HS-27A (cell line): ENCODE results near the gene TMEM164.
"Not testable (repeated sequence)": the region's sequence is repeated elsewhere in the genome, so short reads cannot be mapped to it uniquely, and the experiment has no call there.

Source experiments
- DNase-seq: peaks from one replicate; pipeline ENCODE4 v3.0.0-alpha.2; 2012; ENCODE audit warnings: low read depth, missing footprints

TMEM164 gene

GRCh38 chrX:110002300-110003166, at the start of gene TMEM164:
Gene TMEM164, plus strand, starts transcription at chrX:110003114. Its CDS starts 661 bp downstream, at chrX:110003775.
- peak; percentile 62 for DNase-seq

GRCh38 chrX:109954333-109954732, 48.6 kb upstream of the TMEM164 start:
- peak; percentile 2 for DNase-seq

DNA sequence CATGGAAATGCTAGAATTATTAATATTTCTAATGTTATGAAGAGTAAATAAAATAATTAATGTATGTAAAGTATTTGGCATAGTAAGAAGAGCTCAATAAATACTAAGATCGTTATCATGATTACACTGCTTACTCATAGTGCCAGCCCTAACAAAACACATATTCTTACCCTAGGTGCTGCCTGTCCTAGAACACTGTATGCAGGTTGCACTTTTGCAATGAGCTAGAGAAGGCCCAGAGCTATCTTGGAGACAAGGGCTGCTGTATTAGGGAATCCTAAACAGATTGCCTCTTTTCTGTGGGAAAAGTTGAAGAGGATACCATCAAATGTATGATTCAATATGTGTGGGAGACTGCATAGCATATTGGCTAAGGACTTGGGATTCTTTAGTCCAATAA, 48.0 kb upstream of the TMEM164 start:
- DNase-seq: no peak

- no peak for DNase-seq
These were observed 44.6 kb upstream of the TMEM164 start for GRCh38 chrX:109958266-109958665.

DNA sequence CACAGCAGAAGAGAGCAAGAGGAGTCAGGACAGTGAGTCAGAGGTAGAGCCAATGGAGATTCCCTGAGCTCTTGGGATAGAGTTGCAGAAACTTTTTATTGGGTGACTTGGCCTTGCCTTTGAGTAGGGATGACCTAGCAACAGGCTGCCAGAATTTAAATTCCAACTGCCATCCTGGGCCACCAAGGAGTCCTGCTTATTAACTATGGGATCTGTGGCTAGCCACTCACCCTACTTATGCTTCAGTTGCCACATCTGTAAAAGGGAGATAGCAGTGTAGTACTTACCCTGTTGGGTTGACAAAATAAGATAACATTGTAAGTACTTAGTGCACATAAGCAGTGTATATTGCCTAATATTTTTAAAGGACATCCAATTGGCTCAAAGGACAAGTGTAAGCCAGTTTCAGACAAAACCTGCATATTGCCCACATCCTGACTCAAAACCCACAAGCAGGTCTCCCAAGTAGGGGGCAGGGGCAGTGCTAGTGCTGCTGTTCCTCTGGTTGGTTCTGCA, 43.5 kb upstream of the TMEM164 start:
- no peak for DNase-seq

DNA sequence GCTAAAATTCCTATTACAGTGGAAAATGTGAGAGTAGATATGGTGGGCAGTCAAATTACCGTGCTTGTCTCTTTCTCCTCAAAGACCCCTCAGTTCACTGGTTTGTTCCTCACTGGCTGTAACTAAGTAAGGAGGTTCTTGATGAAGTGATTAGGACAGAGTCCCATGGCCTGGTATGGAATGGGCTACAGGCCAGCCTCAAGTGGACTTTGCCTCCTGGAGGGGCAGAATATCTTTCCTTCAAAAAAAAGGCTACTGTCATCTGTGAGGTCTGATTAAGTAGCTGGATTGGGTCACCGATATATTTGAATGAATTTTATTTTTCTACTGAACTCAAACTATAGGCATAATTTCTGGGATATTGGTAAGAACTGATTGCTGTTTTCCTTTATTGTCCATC, 38.5 kb upstream of the TMEM164 start:
- DNase-seq: no peak

GRCh38 chrX:109966246-109966645, 36.7 kb upstream of the TMEM164 start:
- no peak for DNase-seq

- DNase-seq: no peak
These were observed 35.8 kb upstream of the TMEM164 start for GRCh38 chrX:109967156-109967555.

DNA sequence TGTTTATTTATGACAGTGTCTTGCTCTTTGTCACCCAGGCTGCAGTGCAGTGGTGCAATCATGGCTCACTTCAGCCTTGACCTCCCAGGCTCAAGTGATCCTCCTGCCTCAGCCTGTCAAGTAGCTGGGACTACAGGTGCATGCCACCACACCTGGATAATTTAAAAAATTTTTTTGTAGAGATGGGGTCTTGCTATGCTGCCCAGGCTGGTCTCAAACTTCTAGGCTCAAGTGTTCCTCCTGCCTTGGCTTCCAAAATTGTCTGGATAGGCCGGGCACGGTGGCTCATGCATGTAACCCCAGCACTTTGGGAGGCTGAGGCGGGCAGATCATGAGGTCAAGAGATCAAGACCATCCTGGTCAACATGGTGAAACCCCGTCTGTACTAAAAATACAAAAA, 32.1 kb upstream of the TMEM164 start:
- not testable (repeated sequence) for DNase-seq

DNA sequence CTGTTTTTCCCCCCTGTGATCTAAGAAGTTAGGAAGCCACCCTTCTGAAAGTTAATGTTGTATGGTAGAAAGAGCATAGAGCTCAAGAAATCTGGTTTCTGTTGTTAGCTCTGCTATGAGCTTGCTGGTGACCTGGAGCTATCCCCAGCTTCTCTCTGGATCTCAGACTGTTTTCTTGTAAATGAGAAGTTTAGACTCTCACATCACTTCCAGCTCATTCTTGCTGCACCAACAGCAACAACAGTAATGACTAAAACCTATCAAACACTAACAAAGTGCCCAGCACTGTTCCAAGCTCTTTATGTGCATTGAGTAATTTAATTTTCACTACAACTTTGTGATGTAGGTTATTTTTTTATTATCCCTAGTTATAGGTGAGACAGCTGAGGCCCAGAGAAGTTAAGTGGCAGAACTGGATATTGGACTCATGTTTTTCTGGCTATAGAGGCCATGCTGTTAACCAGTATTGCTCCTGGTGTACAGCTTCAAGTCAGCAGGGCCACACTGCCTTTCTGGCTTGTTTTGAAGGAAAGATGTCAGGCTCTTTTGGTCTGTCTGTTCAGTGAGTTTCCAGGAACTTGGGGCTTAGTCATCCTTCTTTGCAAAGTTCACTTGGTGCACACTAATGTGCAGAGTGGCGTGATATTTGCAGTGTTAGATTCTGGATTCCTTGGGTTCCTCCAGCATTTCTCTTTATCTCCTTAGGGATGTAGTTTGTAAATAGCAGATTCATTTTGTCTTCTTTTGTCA, 27.8 kb upstream of the TMEM164 start:
- no peak for DNase-seq

DNA sequence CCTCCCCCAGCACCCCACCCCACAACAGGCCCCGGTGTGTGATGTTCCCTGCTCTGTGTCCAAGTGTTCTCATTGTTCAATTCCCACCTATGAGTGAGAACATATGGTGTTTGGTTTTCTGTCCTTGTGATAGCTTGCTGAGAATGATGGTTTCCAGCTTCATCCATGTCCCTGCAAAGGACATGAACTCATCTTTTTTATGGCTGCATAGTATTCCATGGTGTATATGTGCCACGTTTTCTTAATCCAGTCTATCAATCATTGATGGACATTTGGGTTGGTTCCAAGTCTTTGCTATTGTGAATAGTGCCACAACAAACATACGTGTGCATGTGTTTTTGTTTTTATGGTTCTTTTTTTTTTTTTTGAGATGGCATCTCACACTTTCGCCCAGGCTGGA, 17.7 kb upstream of the TMEM164 start:
- not testable (repeated sequence) for DNase-seq

- no peak for DNase-seq
These were observed 15.0 kb upstream of the TMEM164 start for GRCh38 chrX:109987884-109988283.

- DNase-seq: no peak
These were observed 12.2 kb upstream of the TMEM164 start for GRCh38 chrX:109990582-109991276.

DNA sequence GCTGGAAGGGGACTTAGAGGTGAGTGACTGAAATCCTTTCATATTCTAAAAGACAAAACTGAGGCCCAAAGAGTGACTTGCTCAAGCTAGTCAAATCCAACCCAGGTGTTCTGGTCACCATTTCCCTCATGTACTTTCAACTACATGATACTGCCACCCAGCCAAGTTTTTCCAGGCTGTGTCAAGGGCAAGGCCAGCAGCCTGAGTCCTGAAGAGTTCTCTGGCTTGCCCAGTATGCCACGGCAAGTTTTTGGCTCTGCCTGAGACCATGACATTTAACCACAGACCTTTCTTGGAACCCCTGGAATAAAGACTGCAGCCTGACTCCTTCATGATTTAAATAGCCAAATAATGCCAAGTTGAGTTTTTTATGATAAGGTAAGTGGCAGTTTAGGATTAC, 10.7 kb upstream of the TMEM164 start:
- DNase-seq: no peak

- no peak for DNase-seq
These were observed 7.8 kb upstream of the TMEM164 start for GRCh38 chrX:109995155-109995554.

- no peak for DNase-seq
These were observed 5.0 kb upstream of the TMEM164 start for GRCh38 chrX:109997786-109998452.

DNA sequence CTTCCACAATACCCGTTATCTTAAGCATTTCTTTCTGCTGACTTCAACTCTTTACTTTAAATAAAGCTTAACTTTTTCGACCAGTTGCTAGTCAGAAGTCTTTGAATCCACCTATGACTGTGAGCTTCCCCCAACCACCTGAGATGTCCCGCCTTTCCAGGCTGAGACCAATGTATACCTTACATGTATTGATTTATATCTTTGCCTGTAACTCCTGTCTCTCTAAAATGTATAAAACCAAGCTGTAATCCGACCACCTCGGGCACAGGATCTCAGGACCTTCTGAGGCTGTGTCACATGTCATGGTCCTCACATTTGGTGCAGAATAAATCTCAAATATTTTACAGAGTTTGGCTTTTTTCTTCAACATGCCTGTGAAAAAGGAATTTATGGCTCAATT, 2.9 kb upstream of the TMEM164 start:
- DNase-seq: no peak

DNA sequence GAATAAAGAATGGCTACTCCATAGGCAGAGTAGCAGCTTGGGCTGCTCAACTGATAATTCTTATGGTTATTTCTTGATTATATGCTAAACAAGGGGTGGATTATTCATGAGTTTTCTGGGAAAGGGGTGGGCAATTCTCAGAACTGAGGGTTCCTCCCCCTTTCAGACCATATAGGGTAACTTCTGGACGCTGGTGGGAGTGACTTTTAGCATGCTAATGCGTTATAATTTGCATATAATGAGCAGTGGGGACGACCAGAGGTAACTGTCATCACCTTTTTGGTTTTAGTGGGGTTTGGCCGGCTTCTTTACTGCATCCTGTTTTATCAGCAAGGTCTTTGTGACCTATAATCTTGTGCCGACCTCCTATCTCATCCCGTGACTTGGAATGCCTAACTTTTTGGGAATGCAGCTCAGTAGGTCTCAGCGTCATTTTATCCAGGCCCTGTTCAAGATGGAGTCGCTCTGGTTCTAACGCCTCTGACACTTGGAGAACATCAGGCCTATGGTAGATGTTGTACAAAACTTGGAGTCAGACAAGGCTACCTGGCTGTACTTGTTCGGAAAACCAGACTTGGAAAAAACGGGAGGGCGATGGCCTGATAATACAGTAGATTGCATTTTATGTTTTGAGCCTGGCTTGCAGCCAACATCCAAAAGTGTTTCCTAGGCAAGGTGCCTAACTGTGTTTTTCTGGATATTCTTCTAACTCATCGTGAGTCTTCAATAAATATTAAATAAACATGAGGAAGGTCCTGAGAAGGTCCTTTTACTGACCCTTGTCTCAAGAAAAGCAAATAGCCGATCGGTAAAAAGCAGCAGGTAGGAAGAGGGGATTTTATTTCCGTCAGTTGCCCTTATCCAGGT, 1.8 kb upstream of the TMEM164 start:
- DNase-seq: no peak

DNA sequence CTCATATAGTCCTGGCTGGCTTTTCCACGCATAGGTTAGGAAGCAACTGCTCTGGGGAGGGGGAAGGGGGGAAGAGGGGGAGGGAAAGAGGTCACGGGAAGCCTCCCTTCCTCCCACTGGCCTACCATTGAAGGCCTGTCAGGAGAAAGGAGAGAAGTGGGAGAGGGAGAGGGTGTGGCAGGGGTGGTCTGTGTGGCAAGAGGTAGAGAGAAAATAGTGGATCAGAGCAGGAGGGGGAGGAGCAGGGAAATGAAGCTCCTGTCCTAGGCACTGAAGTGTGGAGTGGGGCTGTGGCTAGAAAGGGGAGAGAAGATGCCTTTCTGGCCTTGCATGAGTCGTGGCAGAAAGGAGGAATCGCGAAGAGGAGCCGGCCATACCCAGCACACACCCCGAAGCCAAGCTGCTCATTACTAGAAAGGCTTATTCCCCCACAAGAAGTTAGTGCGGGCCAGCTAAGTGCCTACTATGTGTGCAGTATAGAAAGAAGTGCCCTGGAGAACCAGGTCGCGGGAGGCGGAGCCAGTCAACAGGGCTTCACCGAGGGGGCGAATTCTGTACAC, 1.1 kb upstream of the TMEM164 start:
- no peak for DNase-seq
